ENCODE measurements around the gene CPSF2. TPM values are rescaled to one million over a fixed set of nuclear protein-coding genes. Genes with fewer than 3 reads are reported as not detected.
A peak's percentile ranks its signal among the peaks of the same experiment; 100 is the strongest.

Gene CPSF2
- total and polyA plus RNA-seq, 2 of the 13 experiments (the other 11 are each of a cell fraction or from before 2014, with no cell fraction given) = 14.3 to 67.9 TPM

DNA sequence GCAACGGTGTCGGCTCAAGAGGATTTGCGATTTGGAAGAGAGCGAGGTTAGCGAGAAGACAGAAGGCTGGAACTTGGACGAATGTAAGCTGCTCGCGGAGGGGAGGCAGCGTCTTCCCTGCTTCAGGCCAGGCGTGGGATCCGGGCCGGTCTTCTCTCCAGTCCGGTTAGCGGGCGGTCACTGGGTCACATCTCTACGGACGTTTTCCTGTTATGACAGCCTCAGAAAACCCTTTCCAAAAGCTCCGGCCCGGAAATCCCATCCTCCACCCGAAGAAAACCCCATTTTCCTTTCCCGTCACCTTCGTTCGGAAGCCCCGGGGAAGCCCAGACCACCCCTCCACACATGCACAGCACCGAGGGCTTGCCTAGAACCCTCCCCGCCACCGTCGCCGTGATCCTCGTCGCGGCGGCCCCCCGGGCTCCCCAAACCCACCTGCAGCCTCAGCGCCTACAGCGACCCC is 531 bp upstream of the CPSF2 start (continued):
- 0 out of 2 replicates have a peak, but pooled peaks have one; percentile 40 for TF ChIP-seq ZNF235 (CRISPR knock-in tag; IDR thresholded peaks at IDR 0.05; ENCODE audit: borderline replicate concordance)
- TF ChIP-seq, protein P1, sequence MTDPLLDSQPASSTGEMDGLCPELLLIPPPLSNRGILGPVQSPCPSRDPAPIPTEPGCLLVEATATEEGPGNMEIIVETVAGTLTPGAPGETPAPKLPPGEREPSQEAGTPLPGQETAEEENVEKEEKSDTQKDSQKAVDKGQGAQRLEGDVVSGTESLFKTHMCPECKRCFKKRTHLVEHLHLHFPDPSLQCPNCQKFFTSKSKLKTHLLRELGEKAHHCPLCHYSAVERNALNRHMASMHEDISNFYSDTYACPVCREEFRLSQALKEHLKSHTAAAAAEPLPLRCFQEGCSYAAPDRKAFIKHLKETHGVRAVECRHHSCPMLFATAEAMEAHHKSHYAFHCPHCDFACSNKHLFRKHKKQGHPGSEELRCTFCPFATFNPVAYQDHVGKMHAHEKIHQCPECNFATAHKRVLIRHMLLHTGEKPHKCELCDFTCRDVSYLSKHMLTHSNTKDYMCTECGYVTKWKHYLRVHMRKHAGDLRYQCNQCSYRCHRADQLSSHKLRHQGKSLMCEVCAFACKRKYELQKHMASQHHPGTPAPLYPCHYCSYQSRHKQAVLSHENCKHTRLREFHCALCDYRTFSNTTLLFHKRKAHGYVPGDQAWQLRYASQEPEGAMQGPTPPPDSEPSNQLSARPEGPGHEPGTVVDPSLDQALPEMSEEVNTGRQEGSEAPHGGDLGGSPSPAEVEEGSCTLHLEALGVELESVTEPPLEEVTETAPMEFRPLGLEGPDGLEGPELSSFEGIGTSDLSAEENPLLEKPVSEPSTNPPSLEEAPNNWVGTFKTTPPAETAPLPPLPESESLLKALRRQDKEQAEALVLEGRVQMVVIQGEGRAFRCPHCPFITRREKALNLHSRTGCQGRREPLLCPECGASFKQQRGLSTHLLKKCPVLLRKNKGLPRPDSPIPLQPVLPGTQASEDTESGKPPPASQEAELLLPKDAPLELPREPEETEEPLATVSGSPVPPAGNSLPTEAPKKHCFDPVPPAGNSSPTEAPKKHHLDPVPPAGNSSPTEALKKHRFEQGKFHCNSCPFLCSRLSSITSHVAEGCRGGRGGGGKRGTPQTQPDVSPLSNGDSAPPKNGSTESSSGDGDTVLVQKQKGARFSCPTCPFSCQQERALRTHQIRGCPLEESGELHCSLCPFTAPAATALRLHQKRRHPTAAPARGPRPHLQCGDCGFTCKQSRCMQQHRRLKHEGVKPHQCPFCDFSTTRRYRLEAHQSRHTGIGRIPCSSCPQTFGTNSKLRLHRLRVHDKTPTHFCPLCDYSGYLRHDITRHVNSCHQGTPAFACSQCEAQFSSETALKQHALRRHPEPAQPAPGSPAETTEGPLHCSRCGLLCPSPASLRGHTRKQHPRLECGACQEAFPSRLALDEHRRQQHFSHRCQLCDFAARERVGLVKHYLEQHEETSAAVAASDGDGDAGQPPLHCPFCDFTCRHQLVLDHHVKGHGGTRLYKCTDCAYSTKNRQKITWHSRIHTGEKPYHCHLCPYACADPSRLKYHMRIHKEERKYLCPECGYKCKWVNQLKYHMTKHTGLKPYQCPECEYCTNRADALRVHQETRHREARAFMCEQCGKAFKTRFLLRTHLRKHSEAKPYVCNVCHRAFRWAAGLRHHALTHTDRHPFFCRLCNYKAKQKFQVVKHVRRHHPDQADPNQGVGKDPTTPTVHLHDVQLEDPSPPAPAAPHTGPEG (CRISPR knock-in tag; IDR thresholded peaks at IDR 0.05) = 0 out of 2 replicates have a peak, but pooled peaks have one; percentile 11
- TF ChIP-seq ELF1 (CRISPR knock-in tag; IDR thresholded peaks at IDR 0.05) = no peak
- TF ChIP-seq ZNF678 (CRISPR knock-in tag; IDR thresholded peaks at IDR 0.05) = no peak
- no peak for TF ChIP-seq ZNF329 (CRISPR knock-in tag; IDR thresholded peaks at IDR 0.05; ENCODE audit: low read depth)
- TF ChIP-seq, protein P2, sequence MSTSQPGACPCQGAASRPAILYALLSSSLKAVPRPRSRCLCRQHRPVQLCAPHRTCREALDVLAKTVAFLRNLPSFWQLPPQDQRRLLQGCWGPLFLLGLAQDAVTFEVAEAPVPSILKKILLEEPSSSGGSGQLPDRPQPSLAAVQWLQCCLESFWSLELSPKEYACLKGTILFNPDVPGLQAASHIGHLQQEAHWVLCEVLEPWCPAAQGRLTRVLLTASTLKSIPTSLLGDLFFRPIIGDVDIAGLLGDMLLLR (CRISPR knock-in tag; IDR thresholded peaks at IDR 0.05) = no peak
- TF ChIP-seq NFIC (IDR thresholded peaks at IDR 0.05; ENCODE audit: low read length) = no peak
- no peak for TF ChIP-seq ETV6 (CRISPR knock-in tag; conservative IDR thresholded peaks at IDR 0.05)
- no peak for TF ChIP-seq SMYD3 (CRISPR knock-in tag; IDR thresholded peaks at IDR 0.05)
- TF ChIP-seq MYNN (CRISPR knock-in tag; IDR thresholded peaks at IDR 0.05; ENCODE audit: low read depth) = no peak
- no peak for TF ChIP-seq BRCA1 (CRISPR knock-in tag; IDR thresholded peaks at IDR 0.05)
- no peak for TF ChIP-seq ZNF260 (CRISPR knock-in tag; IDR thresholded peaks at IDR 0.05; ENCODE audit: borderline replicate concordance, low read depth)
- peak; percentile 10; the same call in 1 of the 2 replicates for TF ChIP-seq ZFY (CRISPR knock-in tag; IDR thresholded peaks at IDR 0.05)
- TF ChIP-seq PTBP1 (IDR thresholded peaks at IDR 0.05; ENCODE audit: low read depth, low read length, poor library complexity, severe bottlenecking) = no peak
- no peak for TF ChIP-seq RAD21 (CRISPR knock-in tag; IDR thresholded peaks at IDR 0.05)
- no peak for TF ChIP-seq ZNF30 (CRISPR knock-in tag; IDR thresholded peaks at IDR 0.05)
- TF ChIP-seq, protein P3, sequence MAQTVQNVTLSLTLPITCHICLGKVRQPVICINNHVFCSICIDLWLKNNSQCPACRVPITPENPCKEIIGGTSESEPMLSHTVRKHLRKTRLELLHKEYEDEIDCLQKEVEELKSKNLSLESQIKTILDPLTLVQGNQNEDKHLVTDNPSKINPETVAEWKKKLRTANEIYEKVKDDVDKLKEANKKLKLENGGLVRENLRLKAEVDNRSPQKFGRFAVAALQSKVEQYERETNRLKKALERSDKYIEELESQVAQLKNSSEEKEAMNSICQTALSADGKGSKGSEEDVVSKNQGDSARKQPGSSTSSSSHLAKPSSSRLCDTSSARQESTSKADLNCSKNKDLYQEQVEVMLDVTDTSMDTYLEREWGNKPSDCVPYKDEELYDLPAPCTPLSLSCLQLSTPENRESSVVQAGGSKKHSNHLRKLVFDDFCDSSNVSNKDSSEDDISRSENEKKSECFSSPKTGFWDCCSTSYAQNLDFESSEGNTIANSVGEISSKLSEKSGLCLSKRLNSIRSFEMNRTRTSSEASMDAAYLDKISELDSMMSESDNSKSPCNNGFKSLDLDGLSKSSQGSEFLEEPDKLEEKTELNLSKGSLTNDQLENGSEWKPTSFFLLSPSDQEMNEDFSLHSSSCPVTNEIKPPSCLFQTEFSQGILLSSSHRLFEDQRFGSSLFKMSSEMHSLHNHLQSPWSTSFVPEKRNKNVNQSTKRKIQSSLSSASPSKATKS (CRISPR knock-in tag; IDR thresholded peaks at IDR 0.05) = no peak
- no peak for TF ChIP-seq FOSL1 (CRISPR knock-in tag; IDR thresholded peaks at IDR 0.05; ENCODE audit: borderline replicate concordance)
- 0 out of 2 replicates have a peak, but pooled peaks have one; percentile 50 for TF ChIP-seq TGIF2 (CRISPR knock-in tag; IDR thresholded peaks at IDR 0.05)
- TF ChIP-seq, protein P4, sequence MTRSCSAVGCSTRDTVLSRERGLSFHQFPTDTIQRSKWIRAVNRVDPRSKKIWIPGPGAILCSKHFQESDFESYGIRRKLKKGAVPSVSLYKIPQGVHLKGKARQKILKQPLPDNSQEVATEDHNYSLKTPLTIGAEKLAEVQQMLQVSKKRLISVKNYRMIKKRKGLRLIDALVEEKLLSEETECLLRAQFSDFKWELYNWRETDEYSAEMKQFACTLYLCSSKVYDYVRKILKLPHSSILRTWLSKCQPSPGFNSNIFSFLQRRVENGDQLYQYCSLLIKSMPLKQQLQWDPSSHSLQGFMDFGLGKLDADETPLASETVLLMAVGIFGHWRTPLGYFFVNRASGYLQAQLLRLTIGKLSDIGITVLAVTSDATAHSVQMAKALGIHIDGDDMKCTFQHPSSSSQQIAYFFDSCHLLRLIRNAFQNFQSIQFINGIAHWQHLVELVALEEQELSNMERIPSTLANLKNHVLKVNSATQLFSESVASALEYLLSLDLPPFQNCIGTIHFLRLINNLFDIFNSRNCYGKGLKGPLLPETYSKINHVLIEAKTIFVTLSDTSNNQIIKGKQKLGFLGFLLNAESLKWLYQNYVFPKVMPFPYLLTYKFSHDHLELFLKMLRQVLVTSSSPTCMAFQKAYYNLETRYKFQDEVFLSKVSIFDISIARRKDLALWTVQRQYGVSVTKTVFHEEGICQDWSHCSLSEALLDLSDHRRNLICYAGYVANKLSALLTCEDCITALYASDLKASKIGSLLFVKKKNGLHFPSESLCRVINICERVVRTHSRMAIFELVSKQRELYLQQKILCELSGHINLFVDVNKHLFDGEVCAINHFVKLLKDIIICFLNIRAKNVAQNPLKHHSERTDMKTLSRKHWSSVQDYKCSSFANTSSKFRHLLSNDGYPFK (CRISPR knock-in tag; IDR thresholded peaks at IDR 0.05; ENCODE audit: borderline replicate concordance) = no peak
